Activated CD8-positive, alpha-beta T cell treated with anti-CD3 and anti-CD28 coated beads for 36 hours (primary cell): ENCODE results near the gene POLQ. TPM values are rescaled to one million over a fixed set of nuclear protein-coding genes. Genes with fewer than 3 reads are reported as not detected.

Source experiments
- ATAC-seq: fragments of 200-7000 bp; cut with Tn5 transposase; one replicate; pipeline ENCODE4 v1.10.0; 2021; ENCODE audit warnings: mild to moderate bottlenecking, moderate library complexity
- CTCF ChIA-PET: fragments of 350-600 bp; sonication (Branson Sonifier 250); formaldehyde crosslinking; loops from one replicate; lab custom pipeline; 2021; ENCODE audit warnings: antibody characterized with exemption; lab: Charles Lee
- POLR2A ChIA-PET: fragments of 350-600 bp; sonication (Branson Sonifier 250); formaldehyde crosslinking; loops from one replicate; lab custom pipeline; 2021; ENCODE audit warnings: antibody characterized with exemption; lab: Charles Lee
- DNase-seq: peaks from one replicate; pipeline ENCODE4 v3.0.0-alpha.2; 2020
- H3K27ac Mint-ChIP-seq: one replicate; pipeline ENCODE4 v1.8.0; 2021; ENCODE audit warnings: mild to moderate bottlenecking, mixed read lengths
- H3K27me3 Mint-ChIP-seq: one replicate; pipeline ENCODE4 v1.8.0; 2021; ENCODE audit warnings: mixed read lengths
- H3K36me3 Mint-ChIP-seq: one replicate; pipeline ENCODE4 v1.8.0; 2021; ENCODE audit warnings: low read depth, mixed read lengths
- H3K4me1 Mint-ChIP-seq: one replicate; pipeline ENCODE4 v1.8.0; 2021; ENCODE audit warnings: low read depth, mixed read lengths
- H3K4me3 Mint-ChIP-seq: one replicate; pipeline ENCODE4 v1.8.0; 2021; ENCODE audit warnings: mild to moderate bottlenecking, moderate library complexity, mixed read lengths
- H3K9me3 Mint-ChIP-seq: one replicate; pipeline ENCODE4 v1.8.0; 2021; ENCODE audit warnings: mixed read lengths
- CTCF ChIP-seq: fragments of 200-600 bp; IDR thresholded peaks from one replicate; pipeline ENCODE4 v1.8.0; 2022; ENCODE audit warnings: antibody characterized with exemption, mild to moderate bottlenecking
- intact Hi-C: fragments of 100-400 bp; cut with micrococcal nuclease; formaldehyde crosslinking; loops from one replicate; pipeline ENCODE4 v1.10.0; 2022
- total RNA-seq, 2 experiments: library from RNA; stranded (reverse); gene quantifications; one replicate each; pipeline ENCODE4 v1.2.3, GENCODE V29; 2021

POLQ gene
- total RNA-seq, 2 experiments from 2014 or later = 22.0 to 23.6 TPM

- H3K27ac Mint-ChIP-seq = no peak overlapping the region
- no peaks in the 10 kb centered on the region for H3K4me1 Mint-ChIP-seq
- no peak for TF ChIP-seq CTCF
- H3K9me3 Mint-ChIP-seq = peaks cover 14% of the 10 kb centered on the region
- H3K27me3 Mint-ChIP-seq = no peaks in the 10 kb centered on the region
- CTCF ChIA-PET = no interaction called here
- DNase-seq (no peak), ATAC-seq (no peak)
- POLR2A ChIA-PET = no interaction called here
- intact Hi-C loops = no loop called here
- no peak overlapping the region for H3K4me3 Mint-ChIP-seq
- H3K36me3 Mint-ChIP-seq = peaks cover 59% of the 10 kb centered on the region
Observed at GRCh38 chr3:121515313-121515712, 30.5 kb downstream of the POLQ start.

GRCh38 chr3:121514496-121514895 lies 31.3 kb downstream of the POLQ start:
- H3K9me3 Mint-ChIP-seq = peaks cover 14% of the 10 kb centered on the region
- H3K4me1 Mint-ChIP-seq = no peaks in the 10 kb centered on the region
- no peak overlapping the region for H3K4me3 Mint-ChIP-seq
- H3K27ac Mint-ChIP-seq = no peak overlapping the region
- no peak for ATAC-seq
- peaks cover 59% of the 10 kb centered on the region for H3K36me3 Mint-ChIP-seq
- intact Hi-C loops = no loop called here
- CTCF ChIA-PET = interaction anchor here (1.2 kb wide), 1 partner anchor 32 kb away, joined by 3 read pairs; the partner anchor contains the start of gene POLQ
- no peaks in the 10 kb centered on the region for H3K27me3 Mint-ChIP-seq
- no peak for DNase-seq
- POLR2A ChIA-PET = no interaction called here
- no peak for TF ChIP-seq CTCF

GRCh38 chr3:121508389-121508788 lies 37.4 kb downstream of the POLQ start:
- ATAC-seq = no peak

GRCh38 chr3:121505256-121505655 lies 40.5 kb downstream of the POLQ start:
- TF ChIP-seq CTCF = no peak
- H3K27me3 Mint-ChIP-seq = no peaks in the 10 kb centered on the region
- POLR2A ChIA-PET = interaction anchor here (0.9 kb wide), 1 partner anchor 29 kb away, joined by 3 read pairs; no protein-coding TSS in a partner anchor

More at GRCh38 chr3:121508389-121508788, 37.4 kb downstream of the POLQ start:
- no peaks in the 10 kb centered on the region for H3K27me3 Mint-ChIP-seq
- no peak overlapping the region for H3K4me3 Mint-ChIP-seq
- H3K36me3 Mint-ChIP-seq = peaks cover 44% of the 10 kb centered on the region
- TF ChIP-seq CTCF = no peak
- H3K4me1 Mint-ChIP-seq = no peaks in the 10 kb centered on the region
- no peak overlapping the region for H3K27ac Mint-ChIP-seq
- intact Hi-C loops = no loop called here
- no peak for DNase-seq
- CTCF ChIA-PET = no interaction called here
- POLR2A ChIA-PET = no interaction called here
- H3K9me3 Mint-ChIP-seq = no peaks in the 10 kb centered on the region

GRCh38 chr3:121504618-121505017 lies 41.2 kb downstream of the POLQ start:
- no peak for TF ChIP-seq CTCF
- H3K9me3 Mint-ChIP-seq = no peaks in the 10 kb centered on the region
- intact Hi-C loops = no loop called here
- ChIA-PET CTCF (no interaction called here), POLR2A (interaction anchor here (0.9 kb wide), 1 partner anchor 30 kb away, joined by 3 read pairs; no protein-coding TSS in a partner anchor)
- no peaks in the 10 kb centered on the region for H3K4me1 Mint-ChIP-seq
- DNase-seq (no peak), ATAC-seq (no peak)
- no peaks in the 10 kb centered on the region for H3K27me3 Mint-ChIP-seq
- H3K36me3 Mint-ChIP-seq = peaks cover 38% of the 10 kb centered on the region
- no peak overlapping the region for H3K4me3 Mint-ChIP-seq
- H3K27ac Mint-ChIP-seq = no peak overlapping the region

More at GRCh38 chr3:121505256-121505655, 40.5 kb downstream of the POLQ start:
- Mint-ChIP-seq H3K4me3 (no peak overlapping the region), H3K27ac (no peak overlapping the region), H3K4me1 (no peaks in the 10 kb centered on the region), H3K36me3 (peaks cover 43% of the 10 kb centered on the region), H3K9me3 (no peaks in the 10 kb centered on the region)
- ATAC-seq (no peak), DNase-seq (no peak)
- CTCF ChIA-PET = no interaction called here
- intact Hi-C loops = no loop called here
